ENCODE results near the gene FKBP1A.
A peak's percentile ranks its signal among the peaks of the same experiment; 100 is the strongest.
"Not testable (repeated sequence)": the region's sequence is repeated elsewhere in the genome, so short reads cannot be mapped to it uniquely, and the experiment has no call there.

FKBP1A gene

GRCh38 chr20:1417273-1417672, 24.4 kb upstream of the FKBP1A start:
- DNase-seq (ENCODE audit: low read depth in 2 of 2) = no peak

- peak in 1 of 2 experiments; percentile 32 for DNase-seq (ENCODE audit: low read depth in 2 of 2)
Observed at GRCh38 chr20:1415667-1416468, 23.0 kb upstream of the FKBP1A start.

GRCh38 chr20:1414982-1415381, 22.1 kb upstream of the FKBP1A start:
- DNase-seq (ENCODE audit: low read depth in 2 of 2) = no peak

- no peak for DNase-seq (ENCODE audit: low read depth in 2 of 2)
Observed at GRCh38 chr20:1405801-1406200, 12.9 kb upstream of the FKBP1A start.

- no peak for DNase-seq (ENCODE audit: low read depth in 2 of 2)
Observed at GRCh38 chr20:1403624-1404023, 10.8 kb upstream of the FKBP1A start.

GRCh38 chr20:1402149-1402548, 9.3 kb upstream of the FKBP1A start:
- no peak for DNase-seq (ENCODE audit: low read depth in 2 of 2)

GRCh38 chr20:1401451-1401907, 8.6 kb upstream of the FKBP1A start:
- DNase-seq (ENCODE audit: low read depth in 2 of 2) = no peak

- not testable (repeated sequence) for DNase-seq (ENCODE audit: low read depth in 2 of 2)
Observed at GRCh38 chr20:1399678-1400366, 7.0 kb upstream of the FKBP1A start.

GRCh38 chr20:1398185-1398584, 5.3 kb upstream of the FKBP1A start:
- DNase-seq (ENCODE audit: low read depth in 2 of 2) = not testable (repeated sequence)

GRCh38 chr20:1397710-1398109, 4.9 kb upstream of the FKBP1A start:
- DNase-seq (ENCODE audit: low read depth in 2 of 2) = no peak

- no peak for DNase-seq (ENCODE audit: low read depth in 2 of 2)
Observed at GRCh38 chr20:1396702-1397101, 3.8 kb upstream of the FKBP1A start.

- no peak for DNase-seq (ENCODE audit: low read depth in 2 of 2)
Observed at GRCh38 chr20:1396264-1396663, 3.4 kb upstream of the FKBP1A start.

GRCh38 chr20:1394686-1395085, 1.8 kb upstream of the FKBP1A start:
- DNase-seq (ENCODE audit: low read depth in 2 of 2) = no peak

- DNase-seq (ENCODE audit: low read depth in 2 of 2) = no peak
Observed at GRCh38 chr20:1393507-1393882, 641 bp upstream of the FKBP1A start.

GRCh38 chr20:1392443-1392692, 486 bp downstream of the FKBP1A start:
- no peak for DNase-seq (ENCODE audit: low read depth in 2 of 2)

GRCh38 chr20:1391640-1392442, 1.0 kb downstream of the FKBP1A start:
- DNase-seq (ENCODE audit: low read depth in 2 of 2) = no peak

GRCh38 chr20:1390581-1391403, 2.1 kb downstream of the FKBP1A start:
- DNase-seq (ENCODE audit: low read depth in 2 of 2) = no peak

GRCh38 chr20:1389703-1390580, 2.9 kb downstream of the FKBP1A start:
- no peak for DNase-seq (ENCODE audit: low read depth in 2 of 2)

- no peak for DNase-seq (ENCODE audit: low read depth in 2 of 2)
Observed at GRCh38 chr20:1388741-1389483, 3.9 kb downstream of the FKBP1A start.

- DNase-seq (ENCODE audit: low read depth in 2 of 2) = no peak
Observed at GRCh38 chr20:1388253-1388652, 4.6 kb downstream of the FKBP1A start.

Measured in fibroblast of skin of left biceps (primary cell).